Calu3 (cell line): ENCODE results near the gene CDK5RAP1. TPM values are rescaled to one million over a fixed set of nuclear protein-coding genes. Genes with fewer than 3 reads are reported as not detected.
"Not testable (repeated sequence)": the region's sequence is repeated elsewhere in the genome, so short reads cannot be mapped to it uniquely, and the experiment has no call there.

Experiments used
- BruUV-seq: library from RNA; stranded (reverse); fragments of 400-500 nt; replicated peaks from 2 replicates; lab custom pipeline; 2021; lab: Mats Ljungman, UMichigan
- CTCF ChIA-PET: fragments of 300-600 bp; sonication (Branson Sonifier 250); formaldehyde crosslinking; loops from one replicate; lab custom pipeline; 2022; ENCODE audit warnings: antibody characterized with exemption; lab: Charles Lee
- DNase-seq: peaks from one replicate; pipeline ENCODE4 v3.0.0; 2022
- H3K27ac Mint-ChIP-seq: one replicate; pipeline ENCODE4 v1.8.0; 2022; ENCODE audit warnings: mixed read lengths; ENCODE audit not compliant: unreplicated experiment
- H3K27me3 Mint-ChIP-seq: one replicate; pipeline ENCODE4 v1.8.0; 2022; ENCODE audit warnings: mixed read lengths; ENCODE audit not compliant: unreplicated experiment
- H3K36me3 Mint-ChIP-seq: one replicate; pipeline ENCODE4 v1.8.0; 2022; ENCODE audit warnings: mild to moderate bottlenecking, moderate library complexity, mixed read lengths; ENCODE audit not compliant: insufficient read depth, unreplicated experiment
- H3K4me1 Mint-ChIP-seq: one replicate; pipeline ENCODE4 v1.8.0; 2022; ENCODE audit warnings: mild to moderate bottlenecking, low read depth, mixed read lengths; ENCODE audit not compliant: unreplicated experiment
- H3K4me3 Mint-ChIP-seq: one replicate; pipeline ENCODE4 v1.8.0; 2022; ENCODE audit warnings: mild to moderate bottlenecking, low read depth, moderate library complexity, mixed read lengths; ENCODE audit not compliant: unreplicated experiment
- H3K9me3 Mint-ChIP-seq: one replicate; pipeline ENCODE4 v1.8.0; 2022; ENCODE audit warnings: low read depth, mixed read lengths; ENCODE audit not compliant: unreplicated experiment
- intact Hi-C: fragments of 100-400 bp; cut with micrococcal nuclease; formaldehyde crosslinking; loops from one replicate; pipeline ENCODE4 v1.10.0; 2022; ENCODE audit not compliant: unreplicated experiment
- total RNA-seq: library from RNA; stranded (reverse); gene quantifications from 2 replicates; pipeline ENCODE4 v1.2.3, GENCODE V29; 2022
- TF ChIP-seq, protein P1 (sequence below): fragments of 200-600 bp; IDR thresholded peaks from one replicate; pipeline ENCODE4 v1.8.0; 2022; ENCODE audit warnings: antibody characterized with exemption; ENCODE audit not compliant: unreplicated experiment

CDK5RAP1 gene
- total RNA-seq, 1 experiment from 2014 or later: 65.8 TPM

- intact Hi-C loops: no loop called here
- no TSS peak for BruUV-seq
- Mint-ChIP-seq H3K9me3 (no peaks in the 10 kb centered on the region), H3K27me3 (no peaks in the 10 kb centered on the region), H3K4me3 (no peak overlapping the region), H3K27ac (no peak overlapping the region), H3K36me3 (peaks cover 28% of the 10 kb centered on the region), H3K4me1 (peaks cover 9% of the 10 kb centered on the region)
- peak; percentile 27 for DNase-seq
- CTCF ChIA-PET: interaction anchor here (0.7 kb wide), 1 partner anchor 384 kb away, joined by 3 read pairs; no protein-coding TSS in a partner anchor
- TF ChIP-seq, protein P1, sequence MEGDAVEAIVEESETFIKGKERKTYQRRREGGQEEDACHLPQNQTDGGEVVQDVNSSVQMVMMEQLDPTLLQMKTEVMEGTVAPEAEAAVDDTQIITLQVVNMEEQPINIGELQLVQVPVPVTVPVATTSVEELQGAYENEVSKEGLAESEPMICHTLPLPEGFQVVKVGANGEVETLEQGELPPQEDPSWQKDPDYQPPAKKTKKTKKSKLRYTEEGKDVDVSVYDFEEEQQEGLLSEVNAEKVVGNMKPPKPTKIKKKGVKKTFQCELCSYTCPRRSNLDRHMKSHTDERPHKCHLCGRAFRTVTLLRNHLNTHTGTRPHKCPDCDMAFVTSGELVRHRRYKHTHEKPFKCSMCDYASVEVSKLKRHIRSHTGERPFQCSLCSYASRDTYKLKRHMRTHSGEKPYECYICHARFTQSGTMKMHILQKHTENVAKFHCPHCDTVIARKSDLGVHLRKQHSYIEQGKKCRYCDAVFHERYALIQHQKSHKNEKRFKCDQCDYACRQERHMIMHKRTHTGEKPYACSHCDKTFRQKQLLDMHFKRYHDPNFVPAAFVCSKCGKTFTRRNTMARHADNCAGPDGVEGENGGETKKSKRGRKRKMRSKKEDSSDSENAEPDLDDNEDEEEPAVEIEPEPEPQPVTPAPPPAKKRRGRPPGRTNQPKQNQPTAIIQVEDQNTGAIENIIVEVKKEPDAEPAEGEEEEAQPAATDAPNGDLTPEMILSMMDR: no peak
Measured at GRCh38 chr20:33394718-33395117, 6.6 kb downstream of the CDK5RAP1 start.

- Mint-ChIP-seq H3K27ac (no peak overlapping the region), H3K4me1 (no peaks in the 10 kb centered on the region), H3K36me3 (peaks cover 33% of the 10 kb centered on the region), H3K4me3 (no peak overlapping the region), H3K27me3 (no peaks in the 10 kb centered on the region), H3K9me3 (no peaks in the 10 kb centered on the region)
- BruUV-seq: no TSS peak
- intact Hi-C loops: no loop called here
- TF ChIP-seq, protein P1: no peak
- CTCF ChIA-PET: interaction anchor here (0.6 to 0.7 kb wide), 2 partner anchors 14 to 718 kb away, joined by 3 read pairs; no protein-coding TSS in a partner anchor
- DNase-seq: no peak
Measured at GRCh38 chr20:33393609-33394008, 7.7 kb downstream of the CDK5RAP1 start.

DNA sequence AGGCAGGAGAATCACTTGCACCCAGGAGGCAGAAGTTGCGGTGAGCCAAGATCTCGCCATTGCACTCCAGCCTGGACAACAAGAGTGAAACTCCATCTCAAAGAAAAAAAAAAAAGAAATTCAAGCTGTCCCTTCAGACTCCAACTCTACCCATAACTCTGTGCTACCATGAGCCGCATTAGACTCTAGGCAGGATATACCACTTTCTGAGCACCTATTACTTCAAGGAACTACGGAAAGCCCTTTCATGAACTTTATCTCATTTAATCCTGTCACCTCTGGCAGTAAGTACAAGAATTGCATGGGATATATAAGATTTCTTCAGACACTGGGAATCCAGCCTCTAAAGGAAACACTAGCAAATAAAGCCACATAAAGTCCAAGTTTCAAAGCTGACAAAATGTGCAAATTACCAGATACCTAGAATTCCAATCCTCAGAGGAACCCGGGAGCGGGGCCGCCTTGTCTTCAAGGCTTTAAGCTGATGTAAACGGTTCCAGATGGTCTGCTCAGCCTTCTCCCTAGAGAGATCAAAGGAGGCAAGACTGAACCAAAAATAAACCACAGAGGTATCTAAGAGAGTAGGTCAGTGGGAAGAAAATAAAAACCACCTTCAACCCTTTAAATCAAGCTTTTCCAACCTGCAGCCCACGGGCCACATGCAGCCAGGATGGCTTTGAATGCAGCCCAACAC lies 9.4 kb downstream of the CDK5RAP1 start:
- TF ChIP-seq, protein P1: no peak
- Mint-ChIP-seq H3K27me3 (no peaks in the 10 kb centered on the region), H3K9me3 (no peaks in the 10 kb centered on the region), H3K36me3 (peaks cover 40% of the 10 kb centered on the region), H3K27ac (no peak overlapping the region), H3K4me1 (no peaks in the 10 kb centered on the region), H3K4me3 (no peak overlapping the region)
- CTCF ChIA-PET: interaction anchor here (0.6 to 0.7 kb wide), 3 partner anchors 446 to 516 kb away, joined by 3 to 5 read pairs (median 4); no protein-coding TSS in a partner anchor
- BruUV-seq: no TSS peak
- intact Hi-C loops: no loop called here
- no peak for DNase-seq

- H3K4me1 Mint-ChIP-seq, H3K27ac Mint-ChIP-seq, BruUV-seq, H3K4me3 Mint-ChIP-seq, CTCF ChIA-PET, intact Hi-C loops, H3K27me3 Mint-ChIP-seq, DNase-seq, H3K9me3 Mint-ChIP-seq: not testable (repeated sequence)
- H3K36me3 Mint-ChIP-seq: peaks cover 41% of the 10 kb centered on the region
Measured at GRCh38 chr20:33389326-33389725, 12.0 kb downstream of the CDK5RAP1 start.

GRCh38 chr20:33388268-33388667 lies 13.1 kb downstream of the CDK5RAP1 start:
- intact Hi-C loops: no loop called here
- Mint-ChIP-seq H3K27ac (no peak overlapping the region), H3K27me3 (no peaks in the 10 kb centered on the region), H3K9me3 (no peaks in the 10 kb centered on the region), H3K36me3 (peaks cover 45% of the 10 kb centered on the region), H3K4me1 (no peaks in the 10 kb centered on the region), H3K4me3 (no peak overlapping the region)
- CTCF ChIA-PET: no interaction called here
- DNase-seq: no peak
- TF ChIP-seq, protein P1: no peak
- no TSS peak for BruUV-seq
